NCI-H82 (cell line): Measurements from ENCODE around the gene SSTR5.

Experiments used
- DNase-seq: peaks from one replicate; lab custom pipeline; 2025; lab: John Stamatoyannopoulos, UW

SSTR5 gene

DNA sequence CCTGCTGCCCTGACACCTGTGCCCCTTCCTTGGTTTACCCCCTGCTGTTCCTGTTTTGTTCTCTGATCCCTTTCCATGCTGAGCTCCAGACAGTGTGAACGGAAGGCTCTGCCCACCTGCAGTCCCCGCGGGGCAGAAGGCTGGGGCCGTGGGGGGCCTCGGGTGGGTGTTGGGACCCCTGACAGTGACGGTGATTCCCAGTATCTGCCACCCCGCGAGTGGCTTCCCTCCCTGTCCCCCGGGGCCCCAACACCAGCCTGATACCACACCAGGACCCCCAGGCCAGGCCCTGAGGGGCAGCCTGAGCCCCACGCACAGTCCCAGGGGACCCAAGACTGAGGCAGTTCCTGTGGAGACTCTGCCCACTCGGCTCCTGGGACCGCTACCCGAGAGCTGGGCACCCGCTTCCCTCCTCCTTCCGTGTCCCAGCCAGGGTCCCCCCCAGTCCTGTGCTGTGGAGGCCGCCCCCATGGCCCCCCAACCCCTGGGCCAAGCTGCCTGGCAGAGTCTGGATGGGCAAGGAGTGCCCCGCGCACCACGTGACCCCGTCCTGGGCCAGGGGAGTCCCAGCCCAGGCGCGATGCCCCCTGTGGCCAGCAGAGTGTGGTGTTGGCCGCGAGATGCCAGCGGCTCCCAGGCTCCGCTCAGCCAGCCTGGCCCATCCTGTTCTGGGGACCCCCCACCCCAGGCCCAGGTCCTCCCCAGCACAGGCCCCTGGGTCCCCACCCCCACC lies 33.5 kb downstream of the SSTR5 start:
- peak; percentile 72 for DNase-seq

DNA sequence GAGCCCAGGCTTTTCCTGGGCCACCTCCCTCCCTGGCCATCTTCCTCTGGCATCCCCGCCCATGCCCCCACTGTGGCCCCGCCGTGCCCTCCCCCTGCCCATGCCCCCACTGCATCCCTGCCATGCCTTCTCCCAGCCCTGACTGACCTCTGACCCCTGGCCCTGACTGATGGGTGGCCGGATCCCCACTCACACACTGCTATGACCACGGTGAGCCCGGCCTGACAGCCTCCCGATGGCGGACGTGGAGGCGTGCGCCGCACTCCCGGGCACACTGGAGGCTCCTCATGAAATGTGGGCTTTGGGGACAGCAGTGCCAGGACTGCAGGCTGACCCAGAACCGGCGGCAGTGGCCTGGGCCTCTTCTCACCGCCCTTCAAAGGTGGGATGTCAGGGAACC lies 34.1 kb downstream of the SSTR5 start:
- peak; percentile 23 for DNase-seq

DNA sequence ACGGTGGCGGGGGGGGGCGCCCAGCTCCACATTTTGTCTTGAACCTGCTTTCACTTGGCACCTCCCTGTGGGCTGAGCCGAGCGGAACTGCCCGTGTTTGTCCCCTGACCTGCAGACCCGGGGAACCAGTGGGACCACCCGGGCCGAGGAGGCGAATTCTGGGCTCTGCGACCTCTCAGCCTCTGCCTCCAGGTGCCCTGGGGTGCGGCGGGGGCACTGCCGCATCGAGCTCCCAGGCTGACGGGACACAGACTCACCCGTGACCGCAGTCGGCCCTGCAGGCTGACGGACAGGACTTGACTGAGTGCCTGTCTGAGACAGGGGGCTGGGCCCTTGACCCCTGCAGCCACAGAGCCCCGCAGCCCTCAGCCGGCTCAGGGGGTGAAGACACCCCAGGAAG lies 34.6 kb downstream of the SSTR5 start:
- no peak for DNase-seq

DNA sequence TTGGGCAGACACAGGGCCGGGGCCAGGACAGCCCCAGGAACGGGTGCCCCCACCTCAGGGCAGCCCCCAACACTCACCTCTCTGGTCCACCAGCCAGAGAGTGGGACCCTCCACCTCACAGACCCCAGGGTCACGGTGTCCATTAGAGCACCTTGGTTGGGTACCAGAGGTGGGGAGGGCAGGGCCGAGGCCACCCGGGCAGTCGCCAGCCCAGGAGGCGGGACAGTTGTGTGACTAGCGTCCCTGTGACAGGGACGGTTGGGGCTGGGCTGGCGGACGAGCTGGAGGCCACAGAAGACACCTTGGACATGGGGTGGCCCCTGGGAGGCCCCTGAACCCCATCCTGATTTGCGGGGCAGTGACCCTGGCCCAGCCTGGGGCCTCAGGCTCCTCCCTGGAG lies 35.2 kb downstream of the SSTR5 start:
- no peak for DNase-seq

DNA sequence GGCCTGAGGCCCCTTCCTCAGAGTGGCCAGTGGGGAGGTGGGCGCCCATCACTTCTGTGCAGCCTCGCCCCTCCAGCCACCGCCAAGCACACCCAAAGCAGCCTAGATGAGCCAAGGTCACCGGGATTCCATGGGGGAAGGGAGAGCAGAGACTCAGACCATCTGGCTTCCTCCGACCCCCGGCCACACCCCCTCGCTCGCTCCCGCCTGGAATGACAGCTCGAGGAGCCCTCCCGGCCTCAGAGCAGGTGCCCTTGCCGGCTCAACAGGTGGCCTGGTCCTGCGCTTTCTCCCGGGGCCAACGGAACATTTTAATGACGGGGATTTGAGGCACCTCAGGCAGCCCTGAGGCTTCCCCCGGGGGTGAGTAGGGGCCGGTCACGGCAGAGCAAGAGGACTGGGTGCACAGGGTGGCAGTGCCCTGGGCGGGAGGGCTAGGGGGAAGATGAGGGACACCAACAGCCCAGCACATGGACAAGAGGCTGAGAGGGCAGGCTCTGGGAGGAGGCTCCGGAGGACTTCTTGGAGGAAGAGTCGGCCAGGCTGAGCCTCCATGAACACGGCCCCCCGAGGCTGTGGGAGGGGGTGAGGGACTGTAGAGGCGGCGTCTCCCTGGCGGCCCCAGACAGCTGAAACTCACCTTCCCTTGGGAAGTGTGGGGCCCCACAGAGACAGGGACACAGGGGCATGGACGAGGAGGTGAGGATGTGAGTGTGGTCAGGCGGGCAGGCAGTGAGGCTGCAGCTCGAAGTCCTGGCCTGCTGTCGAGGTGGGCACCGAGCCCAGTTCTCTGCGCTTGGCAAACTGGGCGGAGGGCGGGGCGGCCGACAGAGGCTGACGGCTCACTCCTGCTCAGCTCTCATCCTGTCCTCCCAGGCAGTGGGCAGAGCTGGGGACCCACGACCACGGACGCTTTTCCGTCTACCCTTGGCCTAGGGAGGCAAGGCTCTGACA lies 36.0 kb downstream of the SSTR5 start:
- peak; percentile 84 for DNase-seq

DNA sequence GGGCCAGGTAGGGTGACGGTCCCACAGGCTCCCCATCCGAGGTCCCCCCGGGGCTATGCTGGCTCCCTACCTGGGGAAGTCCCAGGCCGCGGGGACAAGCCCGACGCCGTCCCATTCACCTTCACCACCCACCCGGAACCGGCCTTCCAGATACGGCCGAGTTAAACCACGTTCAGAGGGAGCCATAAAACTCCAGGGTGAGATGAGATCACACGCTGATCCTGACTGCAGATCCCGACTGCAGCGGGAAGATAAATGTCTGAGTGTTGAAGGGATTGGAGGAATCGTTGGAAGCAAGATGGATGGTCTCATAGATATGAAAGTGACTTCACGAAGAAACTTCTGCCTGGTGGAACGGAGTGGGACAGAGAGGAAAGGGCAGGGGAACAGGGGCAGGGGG lies 37.1 kb downstream of the SSTR5 start:
- no peak for DNase-seq

GRCh38 chr16:1112506-1113184 lies 40.1 kb downstream of the SSTR5 start:
- no peak for DNase-seq

DNA sequence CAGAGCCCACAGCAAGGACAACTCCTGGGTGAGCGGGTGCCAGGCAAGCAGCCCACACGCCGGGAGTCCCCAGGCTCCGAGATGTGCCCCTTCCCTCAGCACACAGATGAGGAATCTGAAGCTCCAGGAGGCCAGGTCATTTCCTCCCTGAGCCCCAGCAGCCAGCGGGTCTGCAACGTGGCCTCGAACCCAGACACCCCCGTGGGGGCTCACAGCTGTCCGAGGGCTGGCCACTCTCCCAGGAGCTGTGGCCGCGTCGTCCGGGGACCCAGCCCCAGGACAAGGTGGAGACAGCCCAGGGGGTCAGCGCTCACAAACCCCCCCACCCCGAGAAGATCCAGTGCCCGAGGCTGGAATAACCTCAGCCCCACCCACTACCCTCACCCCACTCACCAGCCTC lies 40.9 kb downstream of the SSTR5 start:
- DNase-seq: no peak

- DNase-seq: no peak
These were observed 41.5 kb downstream of the SSTR5 start for GRCh38 chr16:1113889-1114526.

DNA sequence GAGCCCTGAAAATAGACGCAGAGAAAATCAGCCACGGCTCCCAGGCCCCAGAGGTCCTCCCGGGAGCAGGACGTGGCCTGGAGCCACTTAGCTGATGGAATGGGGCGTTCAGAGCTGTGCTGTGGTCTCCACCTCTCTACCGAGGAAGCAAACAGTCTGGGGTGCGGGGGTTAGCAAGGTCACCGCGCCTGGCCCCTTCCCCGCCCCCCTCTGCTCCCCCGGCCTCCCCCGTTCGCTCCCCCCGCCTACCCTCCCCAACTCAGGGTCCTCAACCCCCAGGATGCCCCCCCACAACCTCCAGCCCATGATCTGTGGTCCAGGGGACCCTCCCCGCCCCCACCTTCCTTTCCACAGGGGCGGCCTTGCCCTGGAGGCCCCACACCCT lies 44.1 kb downstream of the SSTR5 start:
- DNase-seq: no peak

GRCh38 chr16:1117176-1117900 lies 44.8 kb downstream of the SSTR5 start:
- DNase-seq: no peak

GRCh38 chr16:1117926-1118325 lies 45.4 kb downstream of the SSTR5 start:
- no peak for DNase-seq

DNA sequence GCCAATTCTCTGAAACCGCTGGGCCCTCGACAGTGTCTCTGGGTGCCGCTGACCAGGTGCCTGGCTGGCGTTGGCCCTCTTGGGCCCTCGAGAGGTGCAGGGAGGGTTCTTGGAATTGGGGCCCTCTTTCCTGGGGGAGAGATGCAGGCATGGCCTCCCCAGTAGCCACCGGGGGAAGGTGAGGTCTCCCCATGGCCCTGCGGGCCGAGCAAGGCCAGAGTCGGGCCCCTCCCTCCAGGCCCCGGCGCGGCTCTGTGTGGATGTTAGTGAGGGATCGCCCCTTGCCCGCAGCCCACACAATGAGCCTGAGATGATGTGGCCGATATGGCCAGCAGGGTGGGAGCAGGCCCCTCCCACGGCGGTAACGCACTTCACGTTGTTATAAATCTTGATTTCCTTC lies 46.6 kb downstream of the SSTR5 start:
- DNase-seq: no peak

DNA sequence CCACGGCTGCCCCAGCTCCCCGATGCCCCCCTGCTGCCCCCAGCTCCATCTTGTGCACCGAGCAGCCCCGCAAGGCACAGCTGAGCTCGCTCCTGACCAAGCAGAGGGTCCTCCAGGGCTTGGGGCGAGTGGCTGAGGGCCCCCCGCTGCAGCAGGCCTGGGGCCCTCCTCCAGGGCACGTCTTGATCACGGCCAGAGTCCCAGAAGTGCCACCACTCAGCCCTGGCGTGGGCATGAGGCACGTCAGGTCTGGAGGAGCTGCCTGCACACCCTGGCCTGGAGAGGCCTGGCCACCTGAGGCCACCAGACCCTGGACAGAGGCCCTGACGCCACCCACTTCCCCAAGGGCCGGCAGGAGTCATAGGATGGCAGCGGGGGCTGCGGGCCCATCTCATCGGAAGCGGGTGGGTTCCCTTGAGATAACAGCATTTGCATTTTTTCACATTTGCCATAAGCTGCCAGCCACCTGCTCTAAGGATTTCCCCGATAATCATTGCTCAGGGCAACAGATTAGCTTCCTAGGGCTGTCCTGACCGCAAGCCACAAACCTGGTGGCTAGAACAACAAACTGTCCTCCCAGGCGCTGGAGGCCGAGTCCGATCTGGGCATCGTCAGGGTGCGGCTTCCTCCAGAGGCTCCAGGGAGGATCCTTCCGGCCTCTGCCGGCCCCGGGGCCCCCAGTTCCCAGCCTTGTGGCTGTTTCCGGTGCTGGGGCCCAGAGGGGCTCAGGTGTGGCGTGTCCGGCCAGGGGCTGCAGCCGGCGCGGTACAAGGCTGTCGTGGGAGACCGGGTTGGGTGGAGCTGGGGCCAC lies 47.4 kb downstream of the SSTR5 start:
- DNase-seq: peak; percentile 48

GRCh38 chr16:1120577-1120941 lies 48.0 kb downstream of the SSTR5 start:
- DNase-seq: no peak

GRCh38 chr16:1121009-1121408 lies 48.5 kb downstream of the SSTR5 start:
- DNase-seq: no peak

GRCh38 chr16:1121601-1122397 lies 49.3 kb downstream of the SSTR5 start:
- no peak for DNase-seq

- DNase-seq: no peak
These were observed 49.8 kb downstream of the SSTR5 start for GRCh38 chr16:1122398-1122765.

- peak; percentile 51 for DNase-seq
These were observed 51.1 kb downstream of the SSTR5 start for GRCh38 chr16:1123525-1124230.
